Measurements from ENCODE around the gene BUB1B.

- no peak for TF ChIP-seq POLR2AphosphoS5 (IDR thresholded peaks at IDR 0.05; ENCODE audit: low read depth)
- TF ChIP-seq, protein P1, sequence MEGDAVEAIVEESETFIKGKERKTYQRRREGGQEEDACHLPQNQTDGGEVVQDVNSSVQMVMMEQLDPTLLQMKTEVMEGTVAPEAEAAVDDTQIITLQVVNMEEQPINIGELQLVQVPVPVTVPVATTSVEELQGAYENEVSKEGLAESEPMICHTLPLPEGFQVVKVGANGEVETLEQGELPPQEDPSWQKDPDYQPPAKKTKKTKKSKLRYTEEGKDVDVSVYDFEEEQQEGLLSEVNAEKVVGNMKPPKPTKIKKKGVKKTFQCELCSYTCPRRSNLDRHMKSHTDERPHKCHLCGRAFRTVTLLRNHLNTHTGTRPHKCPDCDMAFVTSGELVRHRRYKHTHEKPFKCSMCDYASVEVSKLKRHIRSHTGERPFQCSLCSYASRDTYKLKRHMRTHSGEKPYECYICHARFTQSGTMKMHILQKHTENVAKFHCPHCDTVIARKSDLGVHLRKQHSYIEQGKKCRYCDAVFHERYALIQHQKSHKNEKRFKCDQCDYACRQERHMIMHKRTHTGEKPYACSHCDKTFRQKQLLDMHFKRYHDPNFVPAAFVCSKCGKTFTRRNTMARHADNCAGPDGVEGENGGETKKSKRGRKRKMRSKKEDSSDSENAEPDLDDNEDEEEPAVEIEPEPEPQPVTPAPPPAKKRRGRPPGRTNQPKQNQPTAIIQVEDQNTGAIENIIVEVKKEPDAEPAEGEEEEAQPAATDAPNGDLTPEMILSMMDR (IDR thresholded peaks at IDR 0.05; ENCODE audit: insufficient read depth, low read length): no peak
- no peak for TF ChIP-seq SPI1 (IDR thresholded peaks at IDR 0.05; ENCODE audit: borderline replicate concordance, low read depth)
These were observed 58.9 kb downstream of the BUB1B start for GRCh38 chr15:40219801-40220200.
